GM18511 (cell line): ENCODE data around the gene SPOCK1.
"Not testable (repeated sequence)": the region's sequence is repeated elsewhere in the genome, so short reads cannot be mapped to it uniquely, and the experiment has no call there.

Source experiments
- ATAC-seq: cut with Tn5 transposase; IDR thresholded peaks from one replicate; pipeline ENCODE4 v1.9.1; 2021; ENCODE audit warnings: mild to moderate bottlenecking, moderate library complexity; ENCODE audit not compliant: unreplicated experiment

SPOCK1 gene

DNA sequence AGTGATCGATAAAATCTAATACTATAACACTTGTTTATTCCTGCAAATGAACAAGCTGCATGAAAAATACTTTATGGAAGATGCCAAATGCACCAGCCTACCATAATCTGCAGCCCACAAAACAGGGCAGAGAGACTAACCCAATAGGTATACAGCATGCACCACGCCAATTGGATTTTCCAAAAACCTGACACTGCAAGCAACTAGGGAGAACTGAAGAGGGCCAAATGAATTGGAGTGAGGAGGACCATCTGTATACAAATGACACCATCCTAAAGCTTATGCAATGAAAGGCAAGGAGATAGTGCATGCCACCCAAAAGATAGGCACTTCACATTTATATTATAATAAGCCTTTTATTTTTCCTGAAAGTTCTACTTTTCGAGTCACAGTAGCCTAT lies 100.4 kb downstream of the SPOCK1 start:
- ATAC-seq, result no peak

DNA sequence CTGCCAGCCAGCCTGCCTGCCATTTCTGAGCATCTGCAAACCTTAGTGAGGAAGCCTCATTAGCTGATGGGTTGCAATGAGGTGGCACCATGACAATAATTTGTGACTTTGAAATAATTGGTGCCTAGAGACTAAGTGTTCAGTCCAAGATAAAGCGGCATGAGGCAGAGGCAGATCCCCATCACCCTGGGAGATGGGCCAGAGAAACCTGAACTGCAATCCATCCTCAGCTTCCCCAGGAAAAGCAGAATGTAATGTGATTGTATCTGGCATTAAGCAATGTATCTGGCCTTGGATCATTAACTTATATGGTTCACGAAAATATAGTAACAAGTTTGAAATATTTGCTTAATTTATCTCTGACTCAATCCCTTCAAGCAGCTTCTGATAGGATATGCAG lies 101.0 kb downstream of the SPOCK1 start:
- no peak for ATAC-seq

DNA sequence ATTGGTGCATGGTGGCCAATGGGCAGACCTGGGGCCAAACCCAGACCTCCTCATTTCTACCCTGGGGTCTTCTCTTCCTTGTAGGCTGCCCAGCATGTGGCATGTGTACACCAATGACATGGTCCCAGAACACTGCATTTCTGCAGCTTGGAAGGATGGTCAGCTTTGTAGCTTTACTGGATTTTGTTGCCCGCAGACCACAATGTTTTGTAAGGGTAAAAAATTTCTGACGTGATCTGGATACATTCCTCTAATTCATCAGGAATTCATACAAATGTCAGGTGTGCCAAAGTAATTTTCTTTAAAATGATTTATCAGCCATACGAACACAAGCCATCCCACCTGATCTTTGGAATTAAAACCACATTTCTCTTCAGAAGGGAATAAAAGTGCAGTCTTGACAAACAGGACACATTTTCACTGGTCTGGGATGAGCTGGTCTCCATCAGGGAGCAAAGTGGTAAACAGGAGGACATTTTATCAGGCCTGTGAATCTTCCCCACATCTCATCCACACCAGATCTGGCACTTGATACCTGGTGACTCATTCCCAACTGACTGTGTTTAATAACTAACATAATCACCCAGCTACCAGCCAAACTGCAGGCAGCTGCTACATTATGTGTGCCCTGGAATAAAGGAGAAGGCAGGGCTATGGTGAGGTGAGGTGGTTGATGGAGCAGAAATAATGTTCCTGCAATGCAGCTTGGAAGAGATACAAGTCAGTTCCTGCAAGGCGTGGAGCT lies 103.9 kb downstream of the SPOCK1 start:
- no peak for ATAC-seq

DNA sequence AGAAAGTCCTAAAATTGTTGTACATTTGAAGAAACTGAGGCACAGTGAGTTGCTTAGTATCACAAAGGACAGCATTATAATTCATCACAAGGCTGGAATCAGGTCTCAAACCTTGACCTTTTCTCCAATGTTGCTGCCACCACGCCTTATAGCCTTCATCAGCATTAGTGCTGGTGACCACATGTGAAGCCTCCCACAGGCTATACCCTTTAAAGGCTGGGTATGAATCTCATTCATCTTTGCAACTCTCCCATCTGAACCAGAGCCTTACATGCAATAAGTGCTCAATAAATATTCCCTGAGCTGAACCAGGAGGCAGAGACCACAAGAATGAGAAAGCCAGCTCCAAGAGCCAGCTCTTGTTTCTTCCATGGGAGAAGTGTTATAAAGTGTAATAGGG lies 104.7 kb downstream of the SPOCK1 start:
- no peak for ATAC-seq

DNA sequence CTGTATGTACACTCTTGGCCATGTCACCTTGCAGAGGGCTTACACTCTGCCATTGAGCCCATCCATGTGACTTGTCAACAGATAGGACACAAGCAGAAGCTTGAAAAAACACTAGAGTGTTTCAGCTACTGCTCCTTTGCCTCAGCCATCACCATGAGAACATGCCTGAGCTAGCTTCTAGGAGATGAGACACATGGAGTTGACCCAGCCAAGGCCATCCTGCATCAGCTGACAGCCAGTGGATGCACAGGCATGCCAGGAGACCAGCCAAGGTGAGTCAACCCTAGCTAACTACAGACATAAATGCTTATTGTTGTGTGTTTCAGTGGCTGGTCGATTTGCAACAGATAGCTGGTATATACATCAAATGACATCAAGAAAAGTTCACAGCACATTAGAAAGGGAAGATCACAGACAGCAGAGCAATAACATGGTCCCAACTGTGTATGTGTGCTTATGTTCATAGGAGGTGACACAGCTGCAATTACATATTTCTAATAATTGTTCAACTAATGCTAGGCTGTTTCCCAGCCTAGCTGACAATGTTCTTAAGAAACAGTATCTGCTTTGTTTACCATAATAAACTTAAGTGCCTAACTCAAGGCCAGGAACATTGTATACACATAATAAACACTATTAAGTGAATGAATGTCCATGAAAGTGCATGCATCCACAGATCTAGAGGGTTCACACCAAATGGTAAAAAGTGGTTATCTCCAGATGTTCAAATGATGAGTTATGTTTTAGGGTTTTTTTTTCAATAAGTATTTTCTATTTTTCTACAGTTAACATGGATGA lies 105.7 kb downstream of the SPOCK1 start:
- no peak for ATAC-seq

DNA sequence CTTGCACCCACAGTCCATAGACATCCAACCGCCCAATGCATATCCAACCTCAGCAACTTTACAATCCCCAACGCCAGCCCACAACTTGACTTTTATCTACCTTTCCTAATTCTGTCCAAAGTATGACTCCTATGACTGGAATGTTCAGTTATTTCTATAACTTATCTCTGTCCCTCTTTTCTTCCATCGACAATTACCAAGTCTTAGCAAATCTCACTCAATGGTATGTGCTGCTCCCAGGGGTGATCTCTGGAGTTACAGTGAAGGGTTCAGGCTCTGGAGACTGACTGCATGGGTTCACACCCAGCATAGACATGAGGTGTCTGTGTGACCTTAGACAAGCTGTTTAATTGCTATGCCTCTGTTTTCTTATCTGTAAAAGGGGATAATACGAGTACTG lies 106.9 kb downstream of the SPOCK1 start:
- no peak for ATAC-seq

DNA sequence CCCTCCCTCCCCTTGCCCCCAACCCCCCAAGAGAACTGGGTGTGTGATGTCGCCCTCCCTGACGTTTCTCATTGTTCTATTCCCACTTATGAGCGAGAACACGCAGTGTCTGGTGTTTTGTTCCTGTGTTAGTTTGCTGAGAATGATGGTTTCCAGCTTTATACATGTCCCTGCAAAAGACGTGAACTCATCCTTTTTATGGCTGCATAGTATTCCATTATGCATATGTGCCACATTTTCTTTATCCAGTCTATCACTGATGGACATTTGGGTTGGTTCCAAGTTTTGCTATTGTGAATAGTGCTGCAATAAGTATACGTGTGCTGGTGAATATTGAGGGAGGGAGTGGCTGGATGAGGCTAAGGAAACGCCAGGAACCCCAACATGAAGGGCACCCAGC lies 108.1 kb downstream of the SPOCK1 start:
- ATAC-seq, result not testable (repeated sequence)

DNA sequence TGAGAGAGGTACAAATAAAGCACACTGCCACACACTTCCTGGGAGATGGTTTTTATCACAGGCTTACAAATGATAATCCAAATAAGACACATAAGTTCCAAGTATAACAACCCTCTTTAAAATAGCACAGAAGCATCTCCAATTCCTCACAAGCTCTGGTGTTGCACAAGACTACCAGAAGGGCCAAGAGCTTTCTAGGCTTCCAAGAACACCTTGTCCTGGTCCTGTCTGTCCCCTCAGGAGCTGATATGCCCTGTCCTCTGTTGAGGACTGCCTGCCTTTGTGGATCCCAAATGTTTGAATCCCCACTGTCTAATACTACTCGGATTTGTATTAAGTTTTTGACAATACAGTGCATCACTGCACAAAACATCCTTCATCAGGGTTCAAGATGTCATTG lies 110.1 kb downstream of the SPOCK1 start:
- ATAC-seq, result no peak

DNA sequence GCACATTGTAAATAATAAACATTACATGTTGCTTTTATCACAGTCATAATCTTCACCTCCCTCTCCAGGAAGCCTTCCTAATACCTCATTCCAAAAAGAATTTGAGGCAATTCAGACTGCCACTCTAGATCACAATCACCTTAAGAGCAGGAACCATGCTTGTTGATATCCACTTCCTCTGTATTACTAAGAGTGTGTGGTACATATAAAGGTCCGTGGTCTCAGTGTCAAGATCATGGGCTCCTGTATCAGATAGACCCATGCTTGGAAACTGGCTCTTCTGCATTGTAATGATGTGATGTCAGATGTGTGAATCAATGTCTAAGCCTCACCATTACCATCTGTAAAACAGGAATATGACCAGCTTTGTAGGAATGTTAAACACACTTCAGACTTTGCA lies 114.1 kb downstream of the SPOCK1 start:
- ATAC-seq, result no peak

DNA sequence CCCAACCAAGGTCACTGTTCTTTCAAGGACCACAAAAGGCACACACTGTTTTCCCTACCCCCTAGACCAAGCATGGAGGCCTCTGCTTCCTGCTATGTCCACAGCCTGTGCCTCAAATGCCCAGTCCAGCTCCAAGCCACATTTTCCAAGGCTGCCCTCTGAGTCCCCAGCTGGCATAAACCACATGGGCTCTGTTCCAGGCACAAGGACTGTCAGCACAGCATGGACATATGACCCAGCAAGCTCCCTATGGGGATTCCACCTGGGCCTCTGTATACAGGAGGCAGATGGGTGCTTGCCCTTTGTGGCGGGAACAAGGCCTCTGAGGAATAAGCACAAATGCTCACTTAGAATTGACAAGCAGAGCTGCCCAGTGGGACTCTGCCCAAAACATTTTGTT lies 115.2 kb downstream of the SPOCK1 start:
- no peak for ATAC-seq

DNA sequence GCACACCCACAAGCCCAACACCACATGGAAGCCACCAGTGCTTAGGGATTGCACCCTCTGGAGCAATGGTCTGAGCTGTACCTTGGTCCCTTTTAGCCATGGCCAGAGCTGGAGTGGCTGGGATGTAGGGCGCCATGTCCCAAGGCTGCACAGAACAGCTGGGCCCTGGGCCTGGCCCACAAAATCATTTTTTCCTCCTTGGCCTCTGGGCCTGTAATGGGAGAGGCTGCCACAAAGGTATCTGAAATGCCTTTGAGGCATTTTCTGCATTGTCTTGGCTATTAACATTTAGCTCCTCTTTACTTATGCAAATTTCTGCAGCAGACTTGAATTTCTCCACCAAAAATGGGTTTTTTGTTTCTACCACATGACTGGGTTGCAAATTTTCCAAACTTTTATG lies 117.6 kb downstream of the SPOCK1 start:
- ATAC-seq, result no peak

DNA sequence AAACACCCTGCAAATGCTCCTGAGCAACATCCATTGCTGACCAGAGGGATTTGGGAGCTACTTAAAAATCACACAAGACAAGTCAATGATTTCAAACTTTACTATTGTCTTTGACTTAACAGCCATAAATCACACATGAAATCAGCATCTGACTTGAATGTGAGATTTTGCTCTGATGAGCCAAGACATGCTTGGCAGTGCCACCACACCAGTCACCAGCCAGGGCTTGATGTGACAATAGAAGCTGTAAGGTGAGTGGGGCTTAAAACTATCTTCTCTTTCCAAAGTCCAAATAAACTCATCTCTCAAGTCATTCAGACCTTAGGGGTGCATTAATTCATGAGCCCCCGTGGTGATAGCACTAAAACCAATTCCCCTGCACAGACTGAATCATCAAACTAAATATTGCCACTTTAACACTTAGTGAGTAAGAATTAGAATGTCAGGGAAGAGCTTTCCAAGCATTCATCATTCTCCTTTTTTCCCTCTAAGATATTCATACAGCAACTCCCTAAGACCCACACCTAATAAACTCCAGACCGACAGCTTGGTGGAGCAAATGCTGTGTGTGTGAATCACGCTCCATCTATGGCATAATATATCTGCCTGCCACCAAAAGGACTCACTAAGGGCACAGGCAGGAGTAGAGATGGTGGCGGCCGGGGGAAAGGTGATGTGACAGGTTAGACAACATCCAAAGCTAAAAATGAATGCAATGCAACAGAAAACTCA lies 119.4 kb downstream of the SPOCK1 start:
- no peak for ATAC-seq

DNA sequence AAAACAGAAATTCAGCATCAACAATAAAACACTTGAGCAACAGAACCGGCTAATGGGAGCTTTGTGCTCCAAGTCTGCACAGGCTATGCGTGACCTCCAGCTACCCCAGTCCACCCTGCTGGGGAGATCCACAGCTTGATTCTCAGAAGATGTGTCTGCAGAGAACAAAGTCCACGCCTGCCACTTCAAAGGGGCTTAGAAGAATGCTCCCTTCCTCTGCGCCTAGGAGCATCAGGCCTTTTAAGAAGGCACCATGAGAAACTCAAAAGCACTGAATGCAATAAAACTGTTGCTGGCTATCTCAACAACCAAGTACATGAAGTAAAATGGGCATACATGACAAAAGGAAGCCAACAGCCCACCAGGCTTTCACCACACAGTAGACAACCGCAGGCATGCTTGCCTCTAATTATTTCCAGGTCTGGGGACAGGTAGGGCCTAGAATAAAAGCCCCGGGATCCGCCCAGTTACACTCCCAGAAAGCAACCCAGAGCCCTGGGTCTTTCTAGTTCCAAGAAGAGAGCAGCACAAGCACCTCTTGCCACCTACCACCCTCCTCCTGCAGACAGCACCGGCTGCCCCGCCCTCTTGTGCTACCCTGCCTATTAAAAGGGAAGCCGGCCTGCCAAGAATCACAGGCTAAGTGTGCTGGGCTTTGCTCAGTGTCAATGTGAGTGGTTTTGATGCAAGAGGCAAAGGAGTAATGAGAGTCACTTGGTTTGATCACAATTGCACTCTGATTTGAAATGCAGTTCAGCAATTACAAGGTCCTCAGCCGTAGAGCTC lies 123.2 kb downstream of the SPOCK1 start:
- no peak for ATAC-seq

DNA sequence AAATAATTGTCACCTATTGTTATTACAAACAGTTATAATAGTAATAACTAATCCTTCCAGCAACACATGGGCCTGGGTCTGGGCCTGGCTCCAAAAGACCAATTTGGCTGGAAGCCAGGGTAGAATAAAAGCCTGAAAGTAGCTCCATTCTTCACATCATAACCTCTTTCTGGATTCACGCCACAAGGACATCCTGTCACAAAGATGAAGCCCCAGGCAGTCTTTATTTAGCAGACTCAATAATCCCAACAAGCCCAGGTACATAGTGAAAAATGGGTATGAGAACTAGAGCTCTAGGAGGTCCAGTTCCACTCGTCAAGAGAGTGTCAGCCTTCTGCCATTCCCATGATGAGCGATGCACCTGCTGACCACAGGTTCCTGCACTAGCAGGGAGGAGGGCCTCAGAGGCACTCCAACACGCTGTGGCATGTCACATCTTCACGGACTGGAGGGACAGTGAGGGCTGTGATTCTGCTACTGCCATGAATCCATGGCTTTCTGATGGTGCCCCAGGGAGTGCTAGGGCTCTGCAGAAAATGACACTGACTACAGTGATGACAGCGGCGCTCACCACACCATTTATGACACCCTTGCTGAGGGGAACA lies 124.9 kb downstream of the SPOCK1 start:
- ATAC-seq, result no peak

DNA sequence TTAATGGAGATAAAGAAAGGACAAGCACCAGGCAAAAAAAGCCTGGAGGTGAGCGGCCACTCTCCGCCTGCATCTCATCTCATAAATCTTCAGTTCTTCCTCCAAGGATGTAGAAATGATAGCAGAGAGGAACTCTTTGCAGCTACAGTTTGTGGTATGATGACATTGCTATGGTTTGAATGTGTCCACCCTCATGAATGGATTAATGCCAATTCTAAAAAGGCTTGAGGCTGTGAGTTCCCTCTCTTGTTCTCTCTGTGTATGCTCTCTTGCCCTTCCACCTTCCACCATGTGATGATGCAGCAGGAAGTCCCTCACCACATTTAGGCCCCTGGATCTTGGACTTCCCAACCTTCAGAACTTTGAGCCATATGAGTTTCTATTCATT lies 126.4 kb downstream of the SPOCK1 start:
- no peak for ATAC-seq

DNA sequence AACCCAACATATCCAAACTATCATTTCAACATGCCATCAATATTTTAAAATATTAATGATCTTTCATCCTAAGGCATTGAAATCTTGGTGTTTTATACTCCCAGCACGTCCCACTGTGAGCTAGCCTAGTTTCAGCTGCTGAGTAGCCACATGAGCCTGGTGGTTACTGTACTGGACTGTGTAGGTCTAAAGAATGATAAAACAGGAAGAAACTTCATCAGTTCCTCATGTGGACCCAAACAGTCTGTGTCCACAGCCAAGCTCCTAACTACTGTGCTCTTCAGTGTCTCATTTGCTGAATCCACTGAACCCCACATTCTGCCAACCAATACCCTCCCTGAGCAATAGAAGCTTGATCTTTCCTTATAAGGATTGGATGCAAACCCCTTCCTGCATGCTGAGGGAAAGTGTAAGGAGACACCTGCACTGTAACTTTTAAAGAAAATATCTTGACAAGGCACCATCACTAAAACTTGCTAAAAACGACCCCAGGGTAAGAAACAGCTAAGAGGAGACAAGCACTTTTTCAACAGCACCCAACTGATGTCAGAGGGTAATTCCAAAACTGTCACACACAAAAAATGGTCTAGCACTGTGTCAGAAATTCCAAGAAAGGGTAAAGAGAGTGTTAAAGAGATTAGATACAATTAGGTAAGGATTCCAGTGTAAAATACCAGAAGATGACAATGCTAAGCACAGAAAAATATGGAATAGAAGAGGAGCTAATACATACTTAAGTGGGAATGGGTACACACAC lies 126.9 kb downstream of the SPOCK1 start:
- ATAC-seq, result no peak

DNA sequence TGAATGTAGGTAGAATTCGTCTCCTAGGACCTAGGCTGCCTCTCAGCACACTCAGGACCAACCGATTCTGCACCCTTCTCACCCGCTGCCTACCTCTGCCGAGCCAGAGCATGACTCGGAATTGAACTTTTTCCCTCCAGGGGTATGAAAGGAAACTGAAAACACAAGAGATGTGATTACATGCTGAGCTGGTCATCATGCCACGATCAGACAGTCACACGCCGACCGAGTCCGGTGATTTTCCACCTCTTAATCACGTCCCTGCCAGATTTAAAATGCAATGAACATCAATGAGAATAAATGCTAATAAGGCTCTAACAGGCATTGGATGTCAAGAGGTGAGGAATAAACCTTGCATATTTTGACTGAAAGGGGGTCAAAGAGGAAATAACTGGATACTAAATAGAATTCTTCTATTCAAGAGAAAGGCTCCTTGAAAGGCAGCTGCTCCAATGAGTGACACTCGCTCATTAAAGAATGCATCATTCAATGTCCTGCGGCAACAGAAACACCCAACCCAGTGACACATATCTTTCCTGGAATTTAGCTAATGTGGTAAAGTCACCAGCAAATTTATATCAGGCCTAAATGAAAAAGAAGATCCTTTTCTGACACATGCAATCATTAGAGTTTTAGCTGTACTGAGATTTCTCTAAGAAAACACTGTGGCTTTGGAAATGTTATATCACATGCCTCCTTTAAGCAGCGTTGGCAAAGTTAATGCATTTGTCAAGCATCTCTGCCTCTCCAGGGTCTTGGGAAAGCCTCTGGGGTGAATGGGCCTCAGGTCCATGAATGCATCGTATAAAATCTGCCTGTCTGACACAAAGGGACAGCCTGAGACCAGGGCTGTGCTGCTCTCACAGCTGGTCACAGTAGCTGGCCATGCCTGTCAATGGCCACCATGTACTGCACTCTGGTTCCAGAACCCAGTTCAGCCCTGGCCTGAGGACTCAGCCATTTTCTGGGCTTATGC lies 128.7 kb downstream of the SPOCK1 start:
- ATAC-seq, result no peak

DNA sequence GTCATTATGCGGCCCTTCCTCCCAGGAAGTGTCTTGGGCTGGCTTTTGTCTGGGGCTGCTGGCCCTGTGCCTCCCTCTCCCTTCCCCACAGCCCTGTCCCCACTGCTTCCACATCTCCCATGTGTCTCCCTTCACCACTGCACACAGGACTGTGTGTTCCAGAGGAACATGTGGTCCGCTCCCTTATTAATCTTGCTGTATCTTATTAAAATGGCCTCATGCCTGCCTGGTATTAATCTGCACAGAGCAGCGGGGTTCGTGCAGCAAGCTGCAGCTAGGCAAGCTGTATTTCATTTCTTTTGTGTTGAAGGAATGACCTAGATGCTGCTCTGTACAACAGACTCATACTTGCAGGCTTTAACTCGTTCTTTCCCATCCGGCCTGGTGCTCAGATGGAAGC lies 130.5 kb downstream of the SPOCK1 start:
- no peak for ATAC-seq

DNA sequence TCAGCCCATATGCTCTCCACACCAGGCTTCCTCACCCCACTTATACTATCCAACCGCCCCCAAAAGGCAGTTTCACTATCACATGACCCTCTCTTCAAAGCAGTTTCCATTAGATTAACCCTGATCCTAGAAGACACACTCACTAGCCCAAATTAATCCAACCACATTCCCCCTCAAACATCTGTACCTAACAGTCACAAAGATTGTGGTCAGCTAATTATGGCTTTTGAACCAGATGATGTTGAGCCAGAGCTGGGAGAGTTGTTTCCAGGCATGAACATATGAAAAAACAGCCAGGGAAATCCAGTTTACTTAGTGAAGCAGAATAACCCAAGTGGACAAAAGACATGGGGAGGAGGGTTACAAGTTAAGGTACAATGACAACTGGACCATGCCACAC lies 131.2 kb downstream of the SPOCK1 start:
- no peak for ATAC-seq
